HG03196 (cell line): Measurements from ENCODE around the gene SLC8B1.

Experiments
- ATAC-seq: cut with Tn5 transposase; IDR thresholded peaks from one replicate; pipeline ENCODE4 v1.9.1; 2021; ENCODE audit not compliant: unreplicated experiment

Gene SLC8B1

DNA sequence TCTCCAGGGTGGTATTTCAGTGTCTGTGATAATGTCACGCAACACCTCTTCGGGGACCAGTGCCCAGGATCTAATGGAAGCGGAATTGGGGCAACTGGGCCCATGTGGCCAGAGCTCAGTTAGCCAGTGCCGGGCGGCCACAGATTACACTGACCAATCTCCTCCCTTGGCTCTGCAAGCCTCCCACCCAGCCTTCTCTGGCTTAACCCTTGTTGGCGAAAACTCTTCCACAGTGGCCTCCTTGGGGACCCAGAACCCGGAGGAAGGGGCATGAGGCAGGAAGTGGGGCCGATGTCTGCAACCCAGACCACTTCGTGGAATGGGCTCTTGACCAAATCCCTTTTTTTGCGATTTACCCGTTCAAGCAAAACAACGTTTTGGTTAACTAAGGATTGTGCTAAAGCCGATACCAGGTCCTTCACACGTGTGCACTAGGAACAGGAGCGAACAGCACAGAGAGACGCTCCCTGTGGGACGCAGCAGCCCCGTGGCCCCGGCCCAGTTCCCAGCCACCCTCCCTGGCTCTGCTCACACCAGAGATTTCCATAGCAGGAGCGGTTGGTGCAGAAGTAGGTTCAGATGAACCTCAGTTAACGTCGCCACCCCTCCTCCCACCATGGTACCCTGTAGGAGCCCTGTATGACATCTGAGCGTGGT, 38.2 kb downstream of the SLC8B1 start:
- ATAC-seq, result no peak

DNA sequence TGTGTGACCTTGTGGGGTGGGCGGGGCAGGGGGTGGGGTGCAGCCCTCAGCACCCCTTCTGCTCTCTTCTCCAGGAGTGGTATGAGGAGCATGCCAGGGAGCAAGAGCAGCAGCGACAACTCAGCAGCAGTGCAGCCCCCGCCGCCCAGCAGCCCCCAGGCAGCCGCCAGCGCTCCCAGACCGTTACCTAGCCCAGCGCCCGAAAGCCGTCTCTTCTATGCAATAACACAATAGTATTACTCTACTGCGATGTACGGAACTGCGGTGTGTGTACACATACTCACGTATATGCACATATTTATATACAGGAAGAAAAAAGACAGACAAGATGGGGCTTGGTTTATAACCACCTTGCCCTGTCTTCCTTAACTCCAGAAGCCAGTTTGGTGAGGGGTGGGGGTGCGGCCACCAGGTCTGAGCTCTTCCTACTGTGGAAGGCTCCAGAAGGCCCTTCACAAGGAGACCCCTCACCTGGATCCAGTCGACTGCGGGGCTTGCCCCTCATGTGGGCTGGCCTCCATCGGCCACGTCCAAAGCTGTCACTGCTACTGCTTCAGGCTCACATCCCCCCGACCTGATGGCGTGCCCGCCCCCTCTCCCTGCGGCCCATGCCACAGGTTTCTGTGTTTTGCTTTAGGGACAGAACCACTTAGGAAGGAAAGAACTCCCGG, 38.9 kb downstream of the SLC8B1 start:
- no peak for ATAC-seq

- no peak for ATAC-seq
Observed at GRCh38 chr12:113293100-113293499, 41.8 kb downstream of the SLC8B1 start.

- ATAC-seq, result no peak
Observed at GRCh38 chr12:113292547-113292946, 42.4 kb downstream of the SLC8B1 start.

DNA sequence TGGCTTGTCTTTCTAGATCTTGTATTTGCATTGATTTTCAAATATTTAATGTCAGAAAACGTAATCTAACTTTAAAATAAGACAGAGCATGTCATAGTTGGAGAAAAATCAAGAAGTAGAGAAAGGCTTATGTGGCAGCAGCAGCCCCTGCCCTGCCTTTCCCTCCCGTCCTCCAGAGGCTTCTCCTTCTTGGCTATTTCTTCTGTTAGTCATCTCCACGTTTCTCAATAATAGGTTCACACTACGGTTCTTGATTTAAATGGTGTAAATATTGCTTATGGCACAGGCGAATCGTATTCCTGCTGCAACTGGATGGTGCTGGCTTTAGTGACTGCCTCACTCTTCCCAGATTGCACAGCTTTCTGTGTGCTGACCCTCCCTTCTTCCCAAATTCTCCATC, 42.8 kb downstream of the SLC8B1 start:
- ATAC-seq, result no peak

GRCh38 chr12:113291586-113291985, 43.3 kb downstream of the SLC8B1 start:
- no peak for ATAC-seq

DNA sequence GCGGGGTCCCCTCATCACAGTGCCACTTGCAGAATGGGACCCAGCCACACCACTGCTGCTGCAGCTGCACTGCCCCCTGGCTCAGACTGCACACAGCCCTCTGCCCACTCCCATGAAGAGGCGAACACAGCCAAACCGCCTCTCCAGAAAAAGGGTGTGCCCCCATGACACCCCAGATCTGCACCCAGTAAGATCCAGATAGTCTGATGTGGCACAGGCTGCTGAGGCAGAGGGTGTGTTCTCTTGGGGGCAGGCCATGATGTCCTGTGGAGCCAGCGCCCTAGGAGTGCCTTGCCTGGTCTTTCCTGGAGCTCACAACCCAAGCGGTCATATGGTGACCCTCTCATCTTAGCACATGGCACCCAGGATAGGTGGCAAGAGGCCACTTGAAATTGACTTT, 44.4 kb downstream of the SLC8B1 start:
- no peak for ATAC-seq

GRCh38 chr12:113289361-113289760, 45.5 kb downstream of the SLC8B1 start:
- no peak for ATAC-seq

DNA sequence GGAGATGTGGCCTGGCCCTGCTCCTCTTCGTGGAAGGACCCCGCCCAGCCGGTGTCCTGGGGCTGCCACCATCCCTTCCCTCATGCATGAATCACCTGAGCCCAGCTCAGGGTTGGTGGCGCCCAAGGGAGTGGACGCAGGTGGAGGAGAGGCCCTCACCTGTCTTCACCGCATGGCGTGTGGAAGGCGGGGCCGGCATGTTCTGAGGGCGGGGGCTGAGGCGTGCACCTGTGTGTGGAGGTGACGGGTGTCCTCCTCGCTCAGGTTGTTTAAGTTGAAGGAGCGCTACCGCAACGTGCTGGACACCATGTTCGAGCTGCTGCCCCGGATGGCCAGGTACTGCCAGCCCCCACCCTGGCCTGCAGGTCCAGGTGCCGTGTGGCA, 47.0 kb downstream of the SLC8B1 start:
- no peak for ATAC-seq

GRCh38 chr12:113287146-113287898, 47.6 kb downstream of the SLC8B1 start:
- ATAC-seq, result no peak

DNA sequence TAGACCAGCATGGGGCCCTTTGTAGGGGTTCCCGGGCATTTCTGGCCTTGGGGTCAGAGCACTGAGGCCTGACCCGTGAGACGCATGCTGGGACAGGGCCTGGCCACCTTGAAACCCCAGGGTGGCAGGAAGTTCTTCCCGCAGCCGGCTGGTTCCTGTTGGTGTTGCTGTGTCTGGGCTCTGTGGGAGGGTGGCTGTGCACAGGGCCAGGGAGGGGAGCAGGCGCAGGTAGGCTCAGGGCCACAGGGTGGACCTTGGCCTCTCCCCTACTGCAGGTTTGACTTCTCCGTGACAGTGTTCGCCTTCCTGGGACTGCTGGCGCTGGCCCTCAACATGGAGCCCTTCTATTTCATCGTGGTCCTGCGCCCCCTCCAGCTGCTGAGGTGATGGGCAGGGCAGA, 48.2 kb downstream of the SLC8B1 start:
- ATAC-seq, result no peak

GRCh38 chr12:113285679-113286610, 49.0 kb downstream of the SLC8B1 start:
- ATAC-seq, result no peak

DNA sequence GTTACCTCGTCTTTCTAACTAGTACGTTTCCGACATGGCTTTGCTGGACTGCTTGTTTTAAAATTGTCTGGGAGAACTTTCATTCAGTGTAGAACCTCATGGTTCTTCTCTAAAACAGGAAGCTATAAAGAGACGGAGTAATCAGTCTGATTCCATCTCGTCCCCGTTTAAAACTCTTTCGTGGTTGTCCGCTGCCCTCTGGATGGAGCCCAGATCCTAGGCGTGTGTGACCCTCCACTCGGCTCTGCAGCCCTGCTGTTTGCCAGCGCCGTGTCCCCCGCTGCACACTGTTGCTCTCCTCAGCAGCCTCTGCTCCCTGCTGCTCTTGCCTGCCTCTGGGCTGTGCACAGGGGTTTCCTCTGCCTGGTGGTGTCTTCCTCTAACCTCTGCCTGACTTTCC, 50.2 kb downstream of the SLC8B1 start:
- no peak for ATAC-seq

DNA sequence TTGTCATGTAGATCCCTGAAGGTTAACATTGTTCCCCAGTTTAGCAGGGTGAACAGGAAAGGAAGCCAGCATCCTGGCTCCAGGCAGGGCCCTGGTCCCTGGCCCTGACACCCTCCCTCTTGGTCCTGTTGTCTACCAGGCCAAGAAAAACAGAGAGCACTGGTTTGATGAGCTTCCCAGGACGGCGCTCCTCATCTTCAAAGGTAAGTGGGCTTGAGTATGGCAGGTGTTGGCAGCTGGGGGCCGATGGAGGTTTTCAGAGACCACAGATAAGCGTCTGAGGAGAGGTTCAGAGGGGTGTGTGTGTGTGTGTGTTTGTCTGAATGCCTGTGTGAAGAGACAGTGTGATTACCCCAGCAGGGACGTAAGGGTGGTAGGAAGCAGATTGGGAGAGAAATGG, 56.3 kb downstream of the SLC8B1 start:
- no peak for ATAC-seq

DNA sequence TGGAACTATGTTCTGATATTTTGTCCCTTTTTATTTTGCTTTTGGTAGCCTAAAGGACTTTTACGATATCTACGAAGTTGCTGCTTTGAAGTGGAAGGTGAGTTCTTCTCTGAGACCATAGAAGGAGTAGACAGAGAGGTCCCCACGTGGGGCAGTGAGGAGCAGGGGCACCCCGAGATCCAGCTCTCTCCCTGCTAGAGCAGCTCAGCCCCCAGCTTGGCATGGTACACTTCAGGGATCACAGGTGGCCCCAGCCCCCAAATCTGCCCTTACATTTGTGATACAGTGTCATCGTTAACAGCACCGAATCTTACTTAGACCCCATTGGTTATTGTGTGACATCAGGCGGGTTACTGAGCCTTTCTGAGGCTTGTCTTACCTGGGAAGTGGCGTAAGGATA, 56.8 kb downstream of the SLC8B1 start:
- ATAC-seq, result no peak

DNA sequence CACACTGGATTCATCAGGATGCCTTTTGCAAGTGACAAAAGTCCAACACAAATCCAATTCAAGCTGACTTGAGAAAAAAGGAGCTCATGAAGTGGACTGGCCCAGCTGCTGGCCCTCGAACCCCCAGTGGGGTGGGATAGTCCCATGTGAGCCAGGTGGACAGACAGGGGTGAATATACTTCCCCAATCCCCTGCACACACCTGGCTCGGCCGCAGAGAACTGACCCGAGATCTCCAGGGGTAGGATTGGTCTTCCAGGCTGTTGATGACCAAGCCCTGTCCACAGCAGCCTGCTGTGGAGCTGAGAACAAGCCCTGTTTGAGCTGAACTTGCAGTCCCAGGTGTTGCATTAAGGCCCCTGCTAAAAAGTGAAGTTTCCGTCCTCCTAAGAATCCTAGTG, 57.4 kb downstream of the SLC8B1 start:
- no peak for ATAC-seq

- no peak for ATAC-seq
Observed at GRCh38 chr12:113276946-113277500, 57.9 kb downstream of the SLC8B1 start.

DNA sequence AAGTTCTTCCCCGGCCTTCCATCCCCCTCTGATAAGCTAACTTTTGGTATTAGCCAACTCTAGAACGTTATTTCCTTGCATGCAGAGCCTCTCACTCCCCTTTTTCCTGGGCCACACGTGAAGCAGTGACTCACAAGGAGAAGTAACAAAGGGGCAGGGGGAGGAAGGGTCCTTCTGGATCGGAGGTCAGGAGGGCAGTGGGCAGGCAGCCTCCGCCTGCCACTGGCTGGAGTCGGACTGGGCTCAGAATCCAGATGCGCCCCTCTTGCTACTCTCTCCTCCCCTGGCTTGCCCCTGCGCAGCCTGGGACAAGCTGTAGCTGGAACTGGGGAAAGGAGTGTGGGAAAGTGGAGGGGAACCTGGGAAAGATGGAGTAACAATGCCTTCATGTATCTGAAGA, 58.6 kb downstream of the SLC8B1 start:
- ATAC-seq, result no peak

GRCh38 chr12:113274848-113275247, 60.1 kb downstream of the SLC8B1 start:
- ATAC-seq, result no peak

DNA sequence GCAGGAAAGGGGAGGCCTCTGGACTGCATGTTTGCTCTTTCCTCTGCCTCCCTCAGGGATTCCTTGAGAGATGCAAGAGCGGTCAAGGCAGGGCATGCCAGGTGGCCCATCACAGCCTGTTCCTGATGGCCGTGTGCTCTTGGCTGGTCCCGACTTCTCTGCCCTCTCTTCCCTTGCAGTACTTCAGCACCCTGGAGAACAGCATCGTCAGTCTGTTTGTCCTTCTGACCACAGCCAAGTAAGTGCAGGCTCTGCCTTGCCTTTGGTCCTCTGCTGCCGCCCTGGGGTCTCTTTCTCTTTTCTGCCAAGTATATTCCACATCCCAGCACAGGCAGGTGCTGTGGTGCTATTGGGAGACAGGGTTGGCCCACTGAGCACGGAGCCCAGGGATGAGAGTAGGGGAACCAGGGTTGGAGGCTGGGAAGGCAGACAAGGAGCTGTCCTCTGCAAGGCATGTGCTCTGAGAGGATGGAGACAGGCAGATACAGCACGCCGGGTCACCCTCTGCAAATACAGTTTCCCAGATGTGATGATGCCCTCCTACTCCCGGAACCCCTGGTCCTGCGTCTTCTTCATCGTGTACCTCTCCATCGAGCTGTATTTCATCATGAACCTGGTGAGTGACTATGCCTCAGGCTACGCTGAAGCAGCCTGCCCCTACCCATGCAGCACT, 61.7 kb downstream of the SLC8B1 start:
- ATAC-seq, result no peak
